Skin epidermis (tissue), 12 donors: ENCODE results near the gene CRIM1.

Source experiments
- H3K27ac ChIP-seq, 21 experiments: fragments of 200-600 bp; sonication (generic) in 11 of 21; one replicate each; pipeline ENCODE4 v1.5.0; 2020; ENCODE audit warnings: mild to moderate bottlenecking in 3 of 21, inconsistent platforms in 2 of 21, moderate library complexity in 2 of 21
- H3K4me3 ChIP-seq, 7 experiments: fragments of 200-600 bp; sonication (generic) in 2 of 7; one replicate each; pipeline ENCODE4 v1.5.0; 2020; ENCODE audit warnings: inconsistent platforms in 2 of 7, mild to moderate bottlenecking in 2 of 7, moderate library complexity in 1 of 7

The CRIM1 gene

DNA sequence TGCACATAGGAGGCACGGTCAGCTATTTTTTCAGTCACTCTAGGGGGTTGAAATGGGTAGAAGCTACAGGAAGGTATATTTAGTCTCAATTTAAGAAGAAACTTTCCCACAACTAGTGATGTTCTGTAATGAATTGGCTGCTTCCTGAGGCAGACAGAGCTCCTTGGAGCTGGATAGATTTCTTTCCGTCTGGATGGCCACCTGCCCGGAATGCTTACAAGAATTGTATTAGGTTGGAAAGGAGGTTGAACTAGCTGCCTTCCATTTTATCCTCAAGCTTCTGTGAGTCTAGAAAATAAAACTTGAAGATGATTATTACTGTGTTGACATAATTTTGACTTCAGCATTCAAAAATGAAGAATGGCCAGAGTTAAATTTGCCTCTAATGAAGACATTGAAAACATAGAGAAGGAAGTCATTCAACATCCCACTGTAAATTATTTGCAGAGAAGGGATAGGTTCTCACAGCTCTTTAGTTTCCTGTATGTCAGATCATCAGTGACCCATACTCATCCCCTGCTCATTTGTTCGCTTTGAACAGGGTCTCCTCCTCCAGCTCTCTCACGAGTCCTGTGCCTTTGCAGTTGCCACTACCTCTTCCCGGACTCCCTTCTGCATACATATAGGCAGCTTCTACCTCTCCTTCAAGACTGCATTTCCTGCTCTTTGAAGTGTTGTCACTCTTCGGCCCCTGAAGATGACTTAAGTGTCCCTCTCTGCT lies 88.8 kb downstream of the CRIM1 start:
- Histone ChIP-seq H3K27ac (no peak overlapping the region), H3K4me3 (no peak overlapping the region)

DNA sequence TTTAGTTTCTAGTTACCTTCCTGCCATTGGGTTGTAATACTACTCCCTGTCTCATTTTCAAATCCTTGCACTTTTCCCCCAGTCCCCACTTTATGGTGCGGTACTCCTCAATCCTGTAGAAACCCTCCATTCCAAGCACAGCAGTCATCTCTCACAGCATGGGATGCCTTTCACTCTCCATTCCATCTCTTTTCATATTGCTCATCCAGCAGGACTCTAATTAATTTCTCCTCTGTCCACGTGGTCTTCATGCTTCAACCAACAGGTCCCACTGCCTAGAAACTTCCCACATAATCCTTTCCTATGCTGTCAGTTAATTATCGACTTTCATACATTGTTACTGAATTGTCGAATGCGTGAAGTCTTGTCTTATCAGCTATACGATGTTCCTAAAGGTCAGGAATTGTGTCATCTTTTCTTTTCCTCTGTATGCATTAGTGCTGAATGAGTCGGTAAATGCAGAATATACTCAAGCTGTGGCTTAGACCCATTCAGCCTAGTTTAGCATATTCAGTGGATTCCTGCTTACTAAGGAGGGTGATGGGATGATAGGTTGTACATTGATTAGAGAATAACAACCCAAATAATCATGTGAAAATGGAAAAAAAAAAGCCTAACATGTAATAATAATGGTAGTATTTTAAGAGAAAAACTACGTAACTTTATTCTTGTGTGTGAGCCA lies 89.7 kb downstream of the CRIM1 start:
- Histone ChIP-seq H3K27ac (no peak overlapping the region), H3K4me3 (no peak overlapping the region)

DNA sequence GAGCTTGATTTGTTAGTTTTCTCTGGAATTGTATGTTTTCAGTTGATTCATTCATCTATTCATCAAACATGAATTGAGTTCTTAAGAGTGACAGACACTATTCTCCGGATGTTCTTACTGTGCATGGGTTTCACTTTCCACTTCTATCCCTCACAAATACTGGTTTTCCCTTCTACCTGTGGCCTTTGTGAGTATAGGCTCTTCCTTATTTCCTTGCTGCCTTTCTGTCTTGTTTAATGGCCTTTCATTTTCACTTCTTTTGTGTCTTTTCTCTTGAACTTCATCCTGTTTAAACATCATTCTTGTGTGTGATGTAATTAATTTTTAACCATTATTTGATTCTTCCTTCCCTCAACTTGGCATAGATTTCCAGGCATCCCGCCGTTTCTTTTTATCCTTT lies 90.7 kb downstream of the CRIM1 start:
- Histone ChIP-seq H3K27ac (no peak overlapping the region), H3K4me3 (no peak overlapping the region)

DNA sequence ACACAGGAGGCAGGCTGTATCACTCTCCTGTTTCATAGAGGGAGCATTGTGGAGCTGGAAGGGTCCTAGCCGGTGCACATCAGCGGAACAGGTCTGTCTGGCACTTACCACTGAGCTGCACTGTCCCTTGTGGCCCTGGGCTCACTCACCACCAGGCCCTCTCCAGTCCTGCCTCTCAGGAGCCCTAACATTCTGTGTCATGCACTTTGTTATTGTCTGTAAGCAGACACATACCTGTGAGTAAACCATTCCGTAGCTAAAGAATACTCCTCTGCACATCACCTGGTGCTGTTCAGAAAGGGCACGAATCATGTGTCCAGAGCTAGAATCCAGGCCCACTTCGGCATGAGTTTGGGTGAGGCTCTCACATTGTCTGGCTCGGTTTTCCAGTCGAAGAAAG lies 93.6 kb downstream of the CRIM1 start:
- Histone ChIP-seq H3K4me3 (no peak overlapping the region), H3K27ac (no peak overlapping the region)

DNA sequence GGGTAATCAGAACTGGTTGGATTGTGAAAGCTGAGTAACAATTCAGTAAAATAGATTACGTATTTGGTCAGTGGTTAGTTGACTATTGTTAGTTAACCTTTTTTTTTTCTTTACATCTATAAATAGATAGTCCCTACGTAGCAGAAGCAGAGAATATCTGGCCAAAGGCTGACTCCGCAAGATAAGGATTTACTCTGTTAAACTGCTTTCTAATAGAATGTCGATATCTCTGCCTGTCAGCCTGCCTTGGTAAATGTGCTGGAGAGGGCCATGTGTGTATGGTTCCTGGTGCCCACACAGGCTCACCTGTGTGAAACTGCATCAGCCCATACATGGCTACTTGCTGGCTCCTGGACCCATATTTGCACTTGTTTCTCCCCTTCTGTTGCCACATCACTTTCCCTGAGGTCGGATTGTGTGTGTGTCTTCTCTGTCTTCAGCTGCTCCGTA lies 94.4 kb downstream of the CRIM1 start:
- no peak overlapping the region for H3K4me3 ChIP-seq
- peak overlapping the region in 3 of 21 experiments; percentile 3 to 56 (median 29) for H3K27ac ChIP-seq

DNA sequence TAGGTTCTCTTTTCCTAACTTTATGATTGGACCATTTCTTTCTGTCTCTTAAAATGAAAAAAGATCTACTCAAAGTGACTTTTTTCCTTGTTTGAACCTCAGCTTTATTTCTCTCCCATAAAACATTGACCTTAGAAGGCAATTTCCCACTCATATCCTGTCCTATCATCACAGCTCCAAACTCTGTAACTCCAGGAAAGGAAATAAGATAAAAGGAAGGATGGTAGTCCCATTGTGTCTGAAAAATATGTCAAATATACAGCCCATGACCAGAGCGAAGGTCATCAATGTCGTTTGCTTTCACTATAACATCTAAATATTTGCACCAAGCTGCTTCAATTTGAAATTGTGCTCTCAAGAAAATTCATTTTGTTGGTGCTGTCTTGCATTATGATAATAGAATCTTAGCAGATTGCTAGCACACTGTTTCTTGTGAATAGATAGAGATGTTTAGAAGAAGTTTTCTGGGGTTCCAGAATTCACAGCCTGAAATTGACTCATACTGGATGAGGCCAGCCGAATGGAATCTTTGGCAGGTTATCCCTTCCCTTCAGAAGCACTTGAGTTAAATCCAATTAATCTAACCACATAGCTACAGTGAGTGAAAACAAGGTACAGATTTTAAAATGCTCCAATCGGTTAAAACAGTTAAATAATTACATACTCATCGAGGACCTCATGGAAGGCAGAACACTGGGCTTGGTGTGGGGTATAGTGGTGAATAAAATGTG lies 95.1 kb downstream of the CRIM1 start:
- no peak overlapping the region for H3K4me3 ChIP-seq
- H3K27ac ChIP-seq: peak overlapping the region in 5 of 21 experiments; percentile 3 to 56 (median 34)

DNA sequence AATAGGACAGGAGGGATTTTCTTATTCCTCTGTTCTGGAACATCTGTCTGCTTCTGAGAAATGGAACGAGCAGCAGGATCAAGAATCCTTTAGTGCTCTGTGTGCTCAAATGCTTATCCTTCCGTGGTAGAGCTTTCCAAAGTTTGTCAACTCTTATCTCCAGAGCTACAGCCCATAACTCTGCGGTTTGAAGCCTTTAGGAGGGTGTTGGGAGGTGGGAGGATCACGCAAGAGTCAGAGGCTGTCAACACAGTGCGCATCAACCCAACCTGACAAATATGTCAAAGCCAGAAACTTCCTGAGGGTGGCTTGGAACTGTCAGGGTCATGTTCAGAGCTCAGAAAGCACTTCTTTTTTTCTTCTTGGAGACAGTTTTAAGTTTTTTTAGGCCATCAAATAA lies 95.9 kb downstream of the CRIM1 start:
- Histone ChIP-seq H3K27ac (peak overlapping the region in 8 of 21 experiments; percentile 10 to 51 (median 33)), H3K4me3 (no peak overlapping the region)

DNA sequence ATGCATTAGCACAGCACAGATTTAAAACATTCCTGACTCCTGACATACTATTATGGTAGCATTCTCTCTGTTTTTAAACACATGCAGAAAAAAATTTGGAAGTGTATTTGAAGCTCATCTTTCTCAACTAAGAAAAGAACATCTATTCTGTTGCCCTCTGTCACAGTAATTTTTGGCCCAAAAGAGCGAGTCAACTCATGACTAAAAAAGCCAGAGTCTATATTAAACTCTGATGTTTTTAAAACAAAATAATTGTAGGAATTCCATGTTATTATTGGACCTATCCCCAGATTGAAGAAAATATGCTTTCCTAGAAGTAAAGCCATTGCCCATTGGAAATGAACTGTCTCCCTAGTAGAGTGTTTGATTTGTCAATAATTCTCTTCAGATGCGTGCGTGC lies 96.7 kb downstream of the CRIM1 start:
- no peak overlapping the region for H3K4me3 ChIP-seq
- H3K27ac ChIP-seq: no peak overlapping the region

DNA sequence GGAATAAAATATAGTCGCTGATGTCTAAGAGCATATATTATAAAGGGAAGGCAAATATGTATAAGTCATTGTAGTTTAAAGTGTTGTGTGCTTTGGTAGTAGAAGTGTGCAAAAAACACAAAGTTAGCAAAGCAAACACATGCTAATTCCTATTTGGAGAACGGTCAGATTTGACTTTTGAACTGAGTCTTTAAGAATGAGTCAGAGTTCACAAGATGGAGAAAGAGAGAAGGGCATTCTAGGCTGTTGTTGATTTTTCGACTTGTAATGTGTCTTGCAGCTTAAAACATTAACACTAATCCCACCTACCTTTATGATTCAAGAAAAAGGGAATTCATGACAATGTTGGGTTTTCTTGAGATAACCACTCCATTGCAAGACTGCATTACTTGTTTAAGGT lies 98.1 kb downstream of the CRIM1 start:
- H3K4me3 ChIP-seq: no peak overlapping the region
- no peak overlapping the region for H3K27ac ChIP-seq

DNA sequence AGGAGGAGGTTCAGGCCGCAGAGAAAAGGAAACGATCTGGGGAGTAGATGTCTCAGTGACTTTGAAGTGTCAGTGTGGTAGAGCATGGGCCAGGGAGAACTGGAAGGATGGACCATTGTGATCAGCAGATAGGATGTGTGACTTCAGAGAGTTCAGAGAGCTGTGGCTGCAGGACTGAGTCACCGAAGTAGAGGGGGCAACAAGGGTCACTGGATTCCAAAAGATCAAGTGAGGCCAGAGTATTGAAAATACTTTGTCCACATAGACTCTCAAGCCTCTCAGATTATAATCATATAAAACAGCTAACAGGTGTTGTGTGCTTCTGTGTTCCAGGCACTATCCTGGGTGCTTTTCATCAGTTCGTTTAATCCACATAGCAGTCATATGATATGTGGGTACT lies 99.4 kb downstream of the CRIM1 start:
- H3K27ac ChIP-seq: no peak overlapping the region
- H3K4me3 ChIP-seq: no peak overlapping the region

DNA sequence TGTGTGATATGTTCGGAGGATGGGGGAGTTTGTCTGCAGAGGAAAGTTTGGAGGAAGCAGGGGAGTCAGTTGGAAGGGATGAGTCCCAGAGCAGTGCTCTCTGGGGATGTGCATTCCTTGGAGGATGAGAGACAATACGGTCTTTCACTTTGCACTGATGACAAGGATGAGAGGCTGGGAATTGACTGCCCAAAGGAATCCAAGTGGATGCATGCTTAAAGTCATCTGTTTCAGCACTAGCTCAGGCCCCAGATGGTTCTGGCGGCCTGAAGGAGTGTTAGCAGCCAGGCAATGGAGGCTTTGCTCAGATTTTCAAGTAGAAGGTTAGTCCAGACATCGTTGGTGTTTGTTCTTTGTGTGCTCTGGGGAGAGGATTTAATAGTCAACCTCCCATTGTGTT lies 100.2 kb downstream of the CRIM1 start:
- H3K27ac ChIP-seq: peak overlapping the region in 6 of 21 experiments; percentile 1 to 61 (median 34)

DNA sequence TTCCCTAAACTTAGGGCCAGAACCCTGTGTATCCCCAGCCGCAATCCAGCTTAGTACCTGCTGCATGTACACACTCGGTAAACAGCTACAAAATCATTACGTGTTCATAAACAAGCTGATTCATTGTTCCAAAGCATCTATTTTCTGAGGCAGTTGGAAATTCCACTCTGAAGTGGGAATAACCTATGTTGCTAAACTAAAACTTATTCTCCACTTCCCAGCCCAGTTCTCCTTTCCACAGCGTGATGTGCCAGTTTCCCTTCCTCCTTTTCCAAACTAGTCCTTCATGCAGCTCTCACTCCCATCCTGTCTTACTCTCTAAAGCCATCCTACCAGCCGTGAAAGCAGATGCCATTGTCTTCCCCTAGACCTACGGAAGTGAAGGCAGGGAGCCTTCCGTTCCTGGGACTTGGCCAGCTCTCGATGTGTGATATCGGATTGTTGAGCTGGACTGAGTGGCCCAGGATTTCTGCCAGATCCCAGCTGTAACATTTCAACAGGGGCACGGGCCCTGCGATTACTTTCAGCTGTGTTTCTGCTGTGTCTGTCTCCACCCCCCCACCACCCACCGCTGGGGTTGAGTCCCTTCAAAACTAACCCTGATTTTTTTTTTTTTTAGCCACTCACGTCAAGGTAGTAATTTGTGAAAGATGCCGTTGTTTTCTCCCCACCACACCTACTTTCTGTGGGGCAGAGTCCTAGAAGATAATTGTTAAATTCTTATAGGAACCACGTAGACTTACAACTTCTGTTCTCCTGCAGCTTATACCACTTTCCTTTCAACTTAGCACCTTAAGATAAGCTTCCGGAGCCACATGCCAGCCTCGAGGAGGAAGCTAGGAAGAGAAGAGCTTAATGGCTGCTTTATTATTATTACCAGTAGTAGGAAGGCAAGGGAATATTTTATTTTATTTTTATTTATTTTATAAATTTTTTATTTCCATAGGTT lies 100.9 kb downstream of the CRIM1 start:
- Histone ChIP-seq H3K4me3 (no peak overlapping the region), H3K27ac (peak overlapping the region in 7 of 21 experiments; percentile 1 to 61 (median 27))

More for the DNA sequence above, 100.2 kb downstream of the CRIM1 start:
- H3K4me3 ChIP-seq: no peak overlapping the region

DNA sequence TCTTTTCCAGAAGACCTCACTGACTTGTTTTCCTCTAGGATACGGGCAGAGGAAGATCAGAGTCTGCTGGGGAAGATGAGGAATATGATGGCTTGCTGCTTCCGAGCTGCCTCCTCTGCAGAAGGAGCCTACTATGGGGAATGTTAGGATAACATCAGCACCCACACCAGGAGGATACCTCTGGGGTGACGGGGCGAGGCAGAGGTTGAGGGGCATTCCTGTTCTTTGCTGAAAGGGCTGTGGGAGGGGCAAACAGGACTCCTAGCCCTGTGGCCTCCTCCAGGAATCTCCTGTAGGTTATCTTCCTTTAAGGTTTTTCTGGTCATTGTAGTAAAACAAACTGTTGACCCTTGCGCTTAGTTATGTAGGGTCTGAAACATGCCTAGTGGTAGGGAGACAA lies 102.5 kb downstream of the CRIM1 start:
- no peak overlapping the region for H3K27ac ChIP-seq
- H3K4me3 ChIP-seq: no peak overlapping the region

DNA sequence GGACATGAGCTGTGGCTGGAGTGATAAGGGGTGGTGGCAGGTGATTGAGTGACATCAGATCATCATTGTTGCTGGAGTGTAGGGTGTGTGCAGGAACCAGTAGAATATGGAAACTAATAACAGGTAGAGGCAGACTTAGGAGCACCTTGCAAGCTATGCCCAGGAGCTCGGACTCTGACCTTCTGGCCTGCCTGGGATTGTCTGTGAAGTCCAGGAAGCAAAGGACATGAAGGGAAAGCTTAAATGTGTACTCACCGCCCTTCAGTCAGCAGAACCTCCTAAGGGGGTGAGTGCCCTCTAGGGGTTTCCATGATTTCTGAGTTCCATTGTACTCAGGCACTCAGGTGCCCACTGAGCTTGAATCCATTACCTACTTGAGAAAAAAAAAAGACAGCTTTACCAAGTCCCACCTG lies 104.2 kb downstream of the CRIM1 start:
- no peak overlapping the region for H3K27ac ChIP-seq
- no peak overlapping the region for H3K4me3 ChIP-seq

DNA sequence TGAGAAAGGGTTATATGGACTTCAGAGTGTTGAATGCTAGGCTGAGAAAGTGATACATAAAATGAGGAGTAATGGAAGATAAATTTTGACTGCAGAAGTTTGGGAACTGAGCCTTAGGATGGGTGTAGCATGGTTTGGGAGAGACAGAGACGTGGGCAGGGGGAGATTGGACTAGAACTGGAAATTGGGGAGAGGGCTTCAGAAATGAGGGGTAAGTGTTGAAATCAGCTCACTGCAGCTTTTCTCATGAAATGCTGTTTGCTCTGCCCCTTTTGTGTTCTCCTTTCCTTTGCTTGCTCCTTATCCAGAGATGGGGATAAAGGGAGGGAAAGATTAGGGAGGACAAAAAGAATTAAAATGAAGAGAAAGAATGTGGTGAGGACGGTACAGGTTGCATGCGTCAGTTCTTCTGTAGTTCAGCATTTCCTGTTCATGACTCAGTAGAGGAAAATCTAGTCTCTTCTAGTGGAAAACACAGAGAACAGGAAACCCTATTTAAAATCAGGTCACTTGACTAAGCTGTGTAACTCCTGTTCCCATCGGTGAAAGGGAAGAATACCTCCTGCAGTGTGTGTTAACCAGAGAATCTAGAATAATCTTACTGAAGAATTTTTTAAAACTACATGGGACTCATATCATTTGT lies 105.6 kb downstream of the CRIM1 start:
- peak overlapping the region in 6 of 21 experiments; percentile 17 to 54 (median 25) for H3K27ac ChIP-seq
- H3K4me3 ChIP-seq: no peak overlapping the region

DNA sequence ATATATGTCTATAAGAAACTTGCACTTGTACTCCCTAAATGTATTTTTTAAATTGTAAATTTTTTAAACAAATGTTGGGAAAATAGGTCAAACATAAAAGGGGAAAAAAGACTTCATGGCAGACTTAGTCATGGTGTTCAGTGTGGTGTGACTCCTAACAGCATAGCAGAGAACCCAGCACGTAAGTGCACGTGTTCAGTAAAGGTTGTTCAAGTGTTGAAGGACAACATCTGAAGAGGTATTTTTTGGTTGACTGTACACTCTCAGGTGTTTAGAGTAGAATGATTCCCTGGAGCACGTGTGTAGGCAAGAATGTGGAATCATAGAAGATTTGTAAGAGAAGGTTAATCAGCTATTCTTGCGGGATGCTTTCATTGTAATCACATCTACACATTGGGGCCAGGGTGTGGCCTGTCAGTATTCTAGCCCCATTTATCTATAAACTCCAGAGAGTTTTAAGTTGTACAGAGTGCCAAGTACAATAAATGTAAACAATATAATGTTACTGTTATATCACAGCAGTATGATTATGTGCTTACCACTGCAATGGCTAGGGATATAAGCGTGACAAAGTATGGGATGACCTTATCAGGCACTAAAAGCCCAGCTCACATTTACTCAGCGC lies 106.8 kb downstream of the CRIM1 start:
- Histone ChIP-seq H3K4me3 (no peak overlapping the region), H3K27ac (no peak overlapping the region)

DNA sequence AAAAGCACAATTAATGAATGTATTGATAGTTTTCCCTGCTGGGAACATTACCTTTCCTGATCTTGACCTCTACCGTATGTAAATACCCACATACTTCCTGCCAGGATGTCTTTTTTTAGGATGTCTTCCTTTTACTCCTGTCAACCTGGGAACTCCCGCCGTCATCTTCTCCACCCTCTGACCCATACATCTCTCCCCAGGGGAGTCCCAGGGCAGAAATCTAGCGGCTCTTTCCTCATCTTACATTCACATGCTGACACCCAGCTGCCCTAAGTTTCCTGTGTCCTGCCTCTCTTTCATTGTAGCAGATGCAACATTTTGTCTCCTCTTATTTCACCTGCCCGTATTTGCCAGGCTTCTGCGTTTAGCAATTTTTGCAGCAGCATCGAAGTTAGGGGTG lies 107.8 kb downstream of the CRIM1 start:
- Histone ChIP-seq H3K4me3 (no peak overlapping the region), H3K27ac (no peak overlapping the region)

DNA sequence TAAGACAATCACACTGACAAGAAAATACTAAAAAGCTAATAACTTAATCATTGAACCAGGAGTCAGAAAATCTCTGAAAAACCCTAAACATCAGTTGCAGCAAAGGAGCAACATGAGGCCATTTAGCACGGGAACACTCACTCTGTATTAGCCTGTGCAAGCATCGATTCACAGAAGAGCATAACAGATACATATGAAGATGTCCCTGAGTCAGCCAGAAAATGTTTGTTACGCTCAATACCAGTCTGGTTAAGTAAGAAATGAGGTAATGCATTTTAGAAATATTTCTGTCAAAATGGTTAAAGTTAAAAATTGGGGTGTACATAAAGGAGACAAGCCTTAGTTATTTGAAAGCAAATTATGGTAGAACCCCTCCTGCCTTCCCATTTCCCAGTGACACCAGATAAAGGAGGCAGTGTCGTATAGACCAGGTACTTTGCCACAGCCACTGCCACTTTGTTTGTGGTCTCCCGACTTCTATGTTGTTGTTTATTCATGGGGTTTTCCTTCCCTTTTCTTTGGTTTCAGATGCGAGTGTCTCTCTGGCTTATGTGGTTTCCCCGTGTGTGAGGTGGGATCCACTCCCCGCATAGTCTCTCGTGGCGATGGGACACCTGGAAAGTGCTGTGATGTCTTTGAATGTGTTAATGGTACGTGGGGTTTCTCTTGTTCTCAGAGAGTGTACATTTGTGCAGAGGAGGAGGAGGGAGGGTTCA lies 108.6 kb downstream of the CRIM1 start:
- no peak overlapping the region for H3K4me3 ChIP-seq
- H3K27ac ChIP-seq: no peak overlapping the region
